Neuron (in vitro differentiated cells): ENCODE data around the gene PRTFDC1.

ENCODE experiments used
- H2AFZ ChIP-seq: one replicate; pipeline ENCODE4 v1.6.1; 2013; ENCODE audit warnings: low read depth, mild to moderate bottlenecking, inconsistent platforms, low read length, moderate library complexity
- H3K27me3 ChIP-seq: one replicate; pipeline ENCODE4 v1.6.1; 2013; ENCODE audit warnings: low read length; ENCODE audit not compliant: insufficient read depth
- H3K36me3 ChIP-seq: one replicate; pipeline ENCODE4 v1.6.1; 2013; ENCODE audit warnings: low read length; ENCODE audit not compliant: insufficient read depth
- H3K4me1 ChIP-seq: one replicate; pipeline ENCODE4 v1.6.1; 2013; ENCODE audit warnings: low read length; ENCODE audit not compliant: insufficient read depth
- H3K4me3 ChIP-seq: 2 replicates; pipeline ENCODE4 v1.5.1; 2013; ENCODE audit warnings: mild to moderate bottlenecking, low read length, moderate library complexity
- H3K9me3 ChIP-seq: one replicate; pipeline ENCODE4 v1.6.1; 2013; ENCODE audit warnings: low read length

The PRTFDC1 gene

DNA sequence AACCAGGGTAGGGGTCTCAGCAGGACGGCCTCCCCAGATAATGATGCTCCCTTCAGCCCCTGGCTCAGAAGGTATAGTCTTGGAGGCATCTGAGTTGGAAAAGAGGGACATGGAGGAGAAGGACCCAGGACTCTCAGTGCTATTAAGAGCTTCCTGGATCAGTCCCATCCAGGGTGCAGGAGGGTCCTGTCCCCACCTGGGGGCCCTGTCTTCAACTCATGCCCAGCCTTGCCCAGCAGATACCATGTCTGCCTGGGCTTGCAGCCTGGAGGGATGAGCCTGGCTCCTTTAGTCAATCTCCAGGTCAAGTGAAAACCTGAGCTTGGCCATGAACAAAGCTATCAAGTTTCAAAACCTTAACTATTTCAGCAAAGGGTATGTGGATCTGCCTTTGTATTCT, 67.6 kb downstream of the PRTFDC1 start:
- no peak overlapping the region for H2AFZ ChIP-seq
- no peak overlapping the region for H3K4me3 ChIP-seq
- H3K9me3 ChIP-seq: no peaks in the 10 kb centered on the region
- no peaks in the 10 kb centered on the region for H3K36me3 ChIP-seq
- H3K4me1 ChIP-seq: peaks cover 15% of the 10 kb centered on the region
- no peaks in the 10 kb centered on the region for H3K27me3 ChIP-seq

DNA sequence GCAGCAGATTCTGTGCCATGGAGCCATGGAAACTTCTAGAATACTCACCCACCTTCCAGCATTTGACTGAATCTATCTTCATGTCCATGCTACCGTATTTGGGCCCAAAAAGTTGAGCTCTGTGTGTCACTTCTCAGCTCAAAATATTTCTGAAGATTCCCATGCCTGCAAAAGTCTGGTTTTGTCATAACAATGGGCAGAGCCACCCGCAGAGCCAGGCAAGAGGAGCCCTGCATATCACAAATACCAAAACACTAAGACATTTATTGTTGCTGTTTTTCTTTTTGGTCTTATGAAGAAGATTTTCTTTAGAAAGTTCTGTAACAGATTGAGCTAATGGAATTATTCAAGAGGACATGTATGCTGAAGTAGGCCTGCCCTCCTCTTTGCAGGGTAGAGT, 68.1 kb downstream of the PRTFDC1 start:
- Histone ChIP-seq H2AFZ (no peak overlapping the region), H3K4me1 (peaks cover 15% of the 10 kb centered on the region), H3K27me3 (no peaks in the 10 kb centered on the region), H3K9me3 (no peaks in the 10 kb centered on the region), H3K36me3 (no peaks in the 10 kb centered on the region), H3K4me3 (no peak overlapping the region)

DNA sequence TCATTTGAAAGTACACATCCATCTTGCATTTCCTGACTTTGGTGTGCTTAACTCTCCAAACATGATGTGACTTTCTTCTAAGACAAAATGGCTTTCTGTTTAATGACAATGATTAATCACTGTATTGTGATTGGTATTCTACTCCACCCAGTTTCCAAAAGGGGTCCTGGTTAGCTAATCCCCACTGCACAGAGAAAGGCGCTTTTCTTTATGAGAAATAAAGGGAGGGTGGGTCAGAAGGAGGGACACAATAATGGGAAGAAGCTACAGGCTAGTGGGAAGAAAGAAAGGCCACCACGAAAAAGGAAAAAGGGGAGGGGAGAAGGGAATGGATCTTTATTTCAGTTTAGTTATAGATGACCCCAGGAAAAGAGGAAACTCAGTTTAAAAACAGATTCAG, 69.2 kb downstream of the PRTFDC1 start:
- Histone ChIP-seq H3K4me1 (peaks cover 19% of the 10 kb centered on the region), H3K36me3 (no peaks in the 10 kb centered on the region), H3K4me3 (no peak overlapping the region), H2AFZ (no peak overlapping the region), H3K27me3 (no peaks in the 10 kb centered on the region), H3K9me3 (no peaks in the 10 kb centered on the region)

DNA sequence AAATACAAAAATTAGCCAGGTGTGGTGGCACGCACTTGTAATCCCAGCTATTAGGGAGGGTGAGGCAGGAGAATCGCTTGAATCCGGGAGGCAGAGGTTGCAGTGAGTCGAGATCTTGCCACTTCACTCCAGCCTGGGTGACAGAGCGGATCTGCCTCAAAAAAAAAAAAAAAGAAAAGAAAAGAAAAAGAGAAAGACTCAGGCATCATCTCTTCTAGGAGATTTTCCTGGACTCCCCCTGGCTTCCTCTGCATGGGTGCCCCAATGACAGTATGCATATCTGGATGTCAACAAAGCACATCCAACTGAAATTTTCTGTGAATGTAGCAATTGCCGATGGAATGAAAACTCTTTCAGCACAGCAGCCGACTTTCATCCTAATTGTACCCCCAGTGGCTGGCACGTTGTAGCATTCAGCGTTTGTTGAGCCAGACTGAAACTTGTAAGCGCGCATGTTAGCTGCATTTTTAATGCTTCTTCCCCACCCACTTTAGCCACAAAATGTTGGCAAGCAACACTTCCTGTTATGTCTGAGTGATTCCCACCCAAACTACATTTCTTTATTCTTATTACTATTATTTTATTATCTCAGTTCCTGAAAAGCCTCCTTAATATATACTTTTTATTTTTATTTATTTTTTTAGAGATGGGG, 70.2 kb downstream of the PRTFDC1 start:
- Histone ChIP-seq H2AFZ (no peak overlapping the region), H3K4me3 (no peak overlapping the region), H3K27me3 (no peaks in the 10 kb centered on the region), H3K36me3 (no peaks in the 10 kb centered on the region), H3K9me3 (no peaks in the 10 kb centered on the region), H3K4me1 (peaks cover 19% of the 10 kb centered on the region)

DNA sequence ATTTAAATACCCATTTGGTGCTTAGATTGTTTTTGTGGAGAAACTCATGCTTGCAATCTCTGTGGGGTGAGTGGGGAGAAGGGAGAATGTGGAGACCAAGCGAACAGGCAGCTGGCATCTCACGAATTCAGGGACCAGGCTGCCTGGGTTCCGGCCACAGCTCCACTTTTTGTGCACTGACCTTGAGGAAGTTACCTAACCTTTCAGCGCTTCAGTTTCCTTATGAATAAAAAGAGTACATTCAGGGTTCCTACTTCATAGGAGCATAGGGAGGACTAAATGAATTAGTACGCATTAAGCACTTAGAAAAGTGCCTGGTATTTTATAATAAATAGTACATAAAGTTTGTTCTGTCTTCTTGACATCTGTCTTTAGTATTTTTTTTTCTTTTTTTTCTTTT, 72.5 kb downstream of the PRTFDC1 start:
- Histone ChIP-seq H3K4me1 (peaks cover 18% of the 10 kb centered on the region), H3K27me3 (no peaks in the 10 kb centered on the region), H3K9me3 (no peaks in the 10 kb centered on the region), H2AFZ (no peak overlapping the region), H3K36me3 (no peaks in the 10 kb centered on the region), H3K4me3 (no peak overlapping the region)

DNA sequence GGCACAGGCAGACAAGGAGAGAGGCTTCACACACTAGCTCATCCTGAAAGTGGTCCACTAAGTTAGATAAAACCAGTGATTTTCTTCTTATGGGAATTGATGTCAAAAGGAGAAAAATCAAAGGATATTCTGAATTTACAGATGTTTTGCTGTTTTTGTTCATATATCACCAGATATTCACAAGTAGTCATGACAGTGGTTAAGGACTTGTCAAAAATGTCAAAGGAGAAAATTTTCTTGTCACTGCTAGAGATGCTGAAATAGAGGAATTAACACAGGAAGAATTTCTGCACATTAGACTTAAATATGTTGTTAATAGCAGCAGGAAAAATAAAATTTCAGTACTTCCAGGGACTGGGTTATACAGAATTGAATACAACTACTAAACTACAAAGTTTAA, 78.3 kb downstream of the PRTFDC1 start:
- no peak overlapping the region for H2AFZ ChIP-seq
- no peaks in the 10 kb centered on the region for H3K9me3 ChIP-seq
- H3K27me3 ChIP-seq: no peaks in the 10 kb centered on the region
- no peak overlapping the region for H3K4me3 ChIP-seq
- H3K36me3 ChIP-seq: no peaks in the 10 kb centered on the region
- H3K4me1 ChIP-seq: peaks cover 26% of the 10 kb centered on the region

DNA sequence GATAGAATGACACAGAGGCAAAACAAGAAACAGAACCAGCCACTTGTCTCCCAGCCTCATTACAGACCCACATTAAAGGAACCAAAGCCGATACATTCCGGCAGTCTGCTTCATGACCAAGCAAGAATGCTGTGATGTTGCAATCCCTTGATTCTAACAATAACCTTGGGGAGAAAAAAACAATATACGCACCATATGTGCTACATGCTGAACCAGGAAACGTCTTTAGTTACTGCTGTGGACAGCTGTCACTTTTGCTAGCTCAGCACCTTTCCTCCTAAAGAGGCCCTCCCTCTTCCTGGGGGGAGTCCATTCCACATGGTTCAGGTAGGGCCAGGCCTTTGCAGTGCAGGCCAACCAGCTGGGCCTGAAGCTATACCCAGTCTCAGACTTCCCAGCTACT, 79.1 kb downstream of the PRTFDC1 start:
- Histone ChIP-seq H3K27me3 (no peaks in the 10 kb centered on the region), H2AFZ (no peak overlapping the region), H3K9me3 (no peaks in the 10 kb centered on the region), H3K36me3 (no peaks in the 10 kb centered on the region), H3K4me3 (no peak overlapping the region), H3K4me1 (peaks cover 22% of the 10 kb centered on the region)

DNA sequence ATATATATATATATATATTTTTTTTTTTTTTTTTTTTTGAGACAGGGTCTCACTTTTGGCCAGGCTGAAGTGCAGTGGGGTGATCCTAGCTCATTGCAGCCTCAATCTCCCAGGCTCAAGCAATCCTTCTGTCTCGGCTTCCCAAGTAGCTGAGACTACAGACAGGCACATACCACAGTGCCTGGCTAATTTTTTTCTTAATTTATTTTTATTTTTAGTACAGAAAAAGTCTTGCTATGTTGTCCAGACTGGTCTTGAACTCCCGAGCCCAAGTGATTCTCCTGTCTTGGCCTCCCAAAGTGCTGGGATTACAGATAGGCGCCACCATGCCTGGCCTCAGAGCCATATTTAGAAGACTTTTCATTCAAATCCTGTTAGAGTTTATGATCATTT, 79.6 kb downstream of the PRTFDC1 start:
- Histone ChIP-seq H2AFZ (no peak overlapping the region), H3K9me3 (no peaks in the 10 kb centered on the region), H3K27me3 (no peaks in the 10 kb centered on the region), H3K4me1 (peaks cover 22% of the 10 kb centered on the region), H3K36me3 (no peaks in the 10 kb centered on the region), H3K4me3 (no peak overlapping the region)

DNA sequence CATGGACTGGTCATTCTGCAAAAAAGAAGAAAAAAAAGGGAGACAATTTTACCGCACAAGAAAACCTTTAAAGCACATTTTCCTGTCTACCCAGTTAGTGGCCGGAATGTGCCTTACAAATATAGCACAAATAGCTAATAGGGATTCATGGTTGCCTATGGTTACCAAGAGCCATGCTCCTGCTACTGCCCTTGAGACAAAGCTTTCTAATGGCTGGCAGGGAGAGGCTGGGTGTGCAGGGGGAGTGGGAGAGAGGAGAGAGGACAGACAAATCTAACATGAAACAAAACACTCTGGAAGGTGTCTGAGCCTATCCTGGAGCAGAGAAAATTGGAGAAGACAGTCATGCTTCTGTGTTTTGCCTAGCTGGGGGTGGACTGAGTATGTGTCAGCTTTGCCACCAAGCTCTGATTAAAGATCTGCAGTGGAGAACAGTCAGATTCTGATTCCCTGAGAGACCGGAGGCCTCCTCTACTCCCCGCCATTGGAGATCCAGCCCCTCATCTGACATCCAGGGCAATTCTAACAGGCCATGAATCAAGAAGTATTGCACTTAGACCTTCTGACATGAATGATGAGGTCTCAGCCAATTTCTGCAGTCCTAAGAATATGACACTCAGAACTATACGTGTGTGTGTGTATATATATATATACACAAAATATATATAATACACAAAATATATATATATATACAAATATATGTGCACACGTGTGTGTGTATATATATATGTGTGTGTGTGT, 80.2 kb downstream of the PRTFDC1 start:
- Histone ChIP-seq H3K36me3 (no peaks in the 10 kb centered on the region), H2AFZ (peak overlapping the region; percentile 7), H3K4me3 (peak overlapping the region; percentile 46), H3K9me3 (no peaks in the 10 kb centered on the region), H3K4me1 (peaks cover 26% of the 10 kb centered on the region), H3K27me3 (no peaks in the 10 kb centered on the region)

DNA sequence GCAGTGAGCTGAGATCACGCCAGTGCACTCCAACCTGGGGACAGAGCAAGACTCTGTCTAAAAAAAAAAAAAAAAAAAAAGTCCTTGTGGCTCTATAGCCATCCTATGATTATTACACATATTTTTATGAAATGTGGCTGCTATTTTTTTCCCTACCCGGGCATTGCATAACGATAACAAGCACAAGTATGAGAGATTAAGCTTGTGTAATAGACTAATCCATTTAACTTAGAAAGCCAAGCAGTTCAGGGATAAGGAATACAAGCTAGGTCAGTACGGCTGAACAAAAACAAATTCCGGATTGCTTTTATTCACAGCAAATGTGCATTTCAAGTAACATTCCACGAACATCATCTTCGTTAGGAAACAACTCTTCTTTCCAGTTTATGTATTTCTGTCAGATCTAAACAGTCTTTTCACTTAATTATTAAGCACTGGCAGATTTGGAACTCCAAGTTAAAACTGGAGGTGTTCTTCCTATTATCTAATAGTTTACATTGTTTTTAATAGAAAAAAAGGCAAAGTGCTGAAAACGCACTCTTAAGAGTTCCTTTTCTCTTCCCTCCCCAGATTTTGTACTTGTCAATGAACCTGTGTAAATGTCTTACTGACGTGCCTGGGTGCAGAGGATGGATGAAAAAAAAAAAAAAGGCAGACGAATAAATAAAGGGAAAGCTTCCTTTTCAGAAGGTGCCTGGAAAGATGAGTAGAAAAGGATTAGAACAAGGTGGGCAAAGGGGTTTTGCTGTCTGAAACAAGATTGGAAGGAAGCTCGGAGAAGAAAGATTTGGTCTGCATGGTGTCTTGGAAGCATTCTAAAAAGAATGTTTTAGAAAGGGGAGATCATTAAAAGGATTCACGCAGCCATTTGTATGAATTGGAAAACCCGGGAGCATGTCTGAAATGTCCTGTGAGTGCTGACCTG, 81.1 kb downstream of the PRTFDC1 start:
- Histone ChIP-seq H3K27me3 (no peaks in the 10 kb centered on the region), H2AFZ (peak overlapping the region; percentile 7), H3K4me1 (peaks cover 36% of the 10 kb centered on the region), H3K36me3 (no peaks in the 10 kb centered on the region), H3K4me3 (peak overlapping the region; percentile 46), H3K9me3 (no peaks in the 10 kb centered on the region)

DNA sequence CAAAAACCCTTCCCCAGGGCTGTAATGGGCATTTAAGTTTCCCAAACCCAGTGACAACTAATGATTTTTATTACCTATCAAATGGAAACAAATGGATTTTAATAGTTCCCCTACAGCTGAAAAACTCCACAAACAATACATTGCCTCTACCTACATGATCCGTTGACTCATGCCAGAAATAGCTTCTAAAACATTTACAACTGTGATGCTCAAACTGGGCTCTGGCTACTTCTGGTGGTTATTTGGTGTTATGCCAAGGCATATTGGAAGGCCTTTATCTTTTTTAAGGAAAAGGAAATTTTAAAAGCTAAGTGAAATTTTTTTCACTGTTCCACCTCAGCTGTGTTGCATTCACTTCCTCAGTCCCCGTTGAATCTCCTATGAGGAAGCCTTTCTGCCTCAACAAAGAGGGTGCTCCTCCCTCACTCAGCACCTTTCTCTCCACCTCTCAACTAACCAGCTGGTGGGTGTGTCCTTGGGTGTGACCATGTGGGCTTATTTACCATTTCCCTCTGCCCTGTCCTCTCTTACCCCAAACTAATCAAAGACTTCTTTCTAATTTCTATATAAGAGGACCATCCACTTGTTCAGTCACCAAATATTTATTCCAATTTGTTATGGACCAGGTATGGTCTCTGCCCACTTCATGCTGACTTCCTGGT, 82.9 kb downstream of the PRTFDC1 start:
- H3K4me3 ChIP-seq: no peak overlapping the region
- H2AFZ ChIP-seq: no peak overlapping the region
- H3K9me3 ChIP-seq: no peaks in the 10 kb centered on the region
- no peaks in the 10 kb centered on the region for H3K36me3 ChIP-seq
- H3K4me1 ChIP-seq: peaks cover 37% of the 10 kb centered on the region
- no peaks in the 10 kb centered on the region for H3K27me3 ChIP-seq

DNA sequence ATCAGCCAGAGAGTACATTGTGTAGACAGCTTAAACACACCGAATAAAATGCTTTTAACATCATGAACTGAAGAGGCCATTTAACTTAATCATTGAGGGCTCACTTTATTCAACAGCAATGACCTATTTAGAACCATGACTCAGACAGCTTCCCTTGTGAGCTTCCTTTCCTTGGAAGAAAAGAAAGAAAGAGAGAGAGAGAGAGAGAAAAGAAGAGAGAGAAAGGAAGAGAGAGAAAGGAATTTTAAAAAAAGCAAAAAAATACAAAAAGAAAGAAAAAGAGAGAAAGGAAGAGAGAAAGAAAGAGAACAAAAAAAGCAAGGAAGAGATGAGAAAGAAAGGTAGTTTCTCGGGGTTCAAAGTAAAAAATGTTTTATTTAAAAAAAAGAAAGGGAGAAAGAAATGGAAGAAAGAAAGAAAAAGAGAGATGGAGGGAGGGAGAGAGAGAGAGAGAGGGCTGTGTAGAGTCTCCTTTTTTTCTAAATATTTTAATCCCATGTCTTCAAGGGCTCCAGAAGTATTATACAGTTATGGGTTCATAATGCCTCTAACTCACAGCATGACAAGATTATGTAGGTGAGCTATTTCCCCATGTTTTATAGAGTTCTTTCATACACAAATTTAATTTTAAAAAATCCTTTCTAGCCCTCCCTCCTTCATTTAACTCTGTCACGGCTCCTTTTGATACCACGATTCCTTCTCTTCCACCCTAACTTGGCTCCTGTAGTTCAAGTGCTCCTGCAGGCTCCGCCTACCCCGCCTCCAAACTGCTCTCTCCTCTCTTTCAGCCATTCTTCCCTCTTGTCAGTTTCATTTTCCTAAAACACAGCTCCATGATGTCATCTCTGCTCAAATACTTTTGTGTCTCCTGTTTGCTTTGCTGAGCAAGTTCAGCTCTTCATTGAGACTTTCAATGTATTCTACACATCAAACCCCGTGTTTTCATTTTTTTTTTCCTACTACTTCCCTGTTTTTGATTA, 85.5 kb downstream of the PRTFDC1 start:
- Histone ChIP-seq H3K4me1 (peaks cover 25% of the 10 kb centered on the region), H3K9me3 (no peaks in the 10 kb centered on the region), H2AFZ (no peak overlapping the region), H3K36me3 (no peaks in the 10 kb centered on the region), H3K4me3 (no peak overlapping the region), H3K27me3 (no peaks in the 10 kb centered on the region)
